Measurements from ENCODE around the gene CYP4A11.
"Not testable (repeated sequence)": the region's sequence is repeated elsewhere in the genome, so short reads cannot be mapped to it uniquely, and the experiment has no call there.

Gene CYP4A11

GRCh38 chr1:46910790-46911189 is 30.5 kb downstream of the CYP4A11 start:
- DNase-seq = no peak

- no peak for DNase-seq
Measured at GRCh38 chr1:46903481-46903880, 37.8 kb downstream of the CYP4A11 start.

- no peak for DNase-seq
Measured at GRCh38 chr1:46900401-46900800, 40.9 kb downstream of the CYP4A11 start.

GRCh38 chr1:46881656-46882055 is 59.6 kb downstream of the CYP4A11 start:
- DNase-seq = not testable (repeated sequence)
